ENCODE results near the gene INSYN1.
A peak's percentile ranks its signal among the peaks of the same experiment; 100 is the strongest.

INSYN1 gene

DNA sequence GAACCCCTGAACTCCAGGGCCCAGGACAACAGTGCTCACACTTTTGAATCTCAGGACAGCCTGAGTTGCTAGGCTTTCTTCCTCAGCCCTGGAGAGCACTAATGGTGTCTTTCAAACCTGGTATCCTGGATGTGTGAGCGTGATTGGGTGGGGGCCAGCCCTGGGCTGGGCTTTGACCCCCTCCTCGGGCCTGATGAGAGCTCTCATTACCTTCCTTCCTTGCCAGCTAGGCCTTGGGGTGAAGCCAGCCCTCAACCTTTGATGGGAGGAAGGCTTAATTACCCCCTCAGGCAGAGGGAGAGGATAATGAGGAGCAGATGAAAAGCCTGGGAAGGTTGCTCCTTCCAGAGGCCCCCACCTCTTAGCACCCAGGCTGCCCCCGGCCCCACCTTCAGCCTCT is 31.1 kb upstream of the INSYN1 start:
- DNase-seq (ENCODE audit: extremely low read depth, low read depth), result no peak
- TF ChIP-seq, protein P1, sequence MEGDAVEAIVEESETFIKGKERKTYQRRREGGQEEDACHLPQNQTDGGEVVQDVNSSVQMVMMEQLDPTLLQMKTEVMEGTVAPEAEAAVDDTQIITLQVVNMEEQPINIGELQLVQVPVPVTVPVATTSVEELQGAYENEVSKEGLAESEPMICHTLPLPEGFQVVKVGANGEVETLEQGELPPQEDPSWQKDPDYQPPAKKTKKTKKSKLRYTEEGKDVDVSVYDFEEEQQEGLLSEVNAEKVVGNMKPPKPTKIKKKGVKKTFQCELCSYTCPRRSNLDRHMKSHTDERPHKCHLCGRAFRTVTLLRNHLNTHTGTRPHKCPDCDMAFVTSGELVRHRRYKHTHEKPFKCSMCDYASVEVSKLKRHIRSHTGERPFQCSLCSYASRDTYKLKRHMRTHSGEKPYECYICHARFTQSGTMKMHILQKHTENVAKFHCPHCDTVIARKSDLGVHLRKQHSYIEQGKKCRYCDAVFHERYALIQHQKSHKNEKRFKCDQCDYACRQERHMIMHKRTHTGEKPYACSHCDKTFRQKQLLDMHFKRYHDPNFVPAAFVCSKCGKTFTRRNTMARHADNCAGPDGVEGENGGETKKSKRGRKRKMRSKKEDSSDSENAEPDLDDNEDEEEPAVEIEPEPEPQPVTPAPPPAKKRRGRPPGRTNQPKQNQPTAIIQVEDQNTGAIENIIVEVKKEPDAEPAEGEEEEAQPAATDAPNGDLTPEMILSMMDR (IDR thresholded peaks at IDR 0.05; ENCODE audit: low read depth, low read length, missing control alignments), result no peak
- no peak overlapping the region for H3K4me3 ChIP-seq (replicated peaks; ENCODE audit: low read depth, low read length)

DNA sequence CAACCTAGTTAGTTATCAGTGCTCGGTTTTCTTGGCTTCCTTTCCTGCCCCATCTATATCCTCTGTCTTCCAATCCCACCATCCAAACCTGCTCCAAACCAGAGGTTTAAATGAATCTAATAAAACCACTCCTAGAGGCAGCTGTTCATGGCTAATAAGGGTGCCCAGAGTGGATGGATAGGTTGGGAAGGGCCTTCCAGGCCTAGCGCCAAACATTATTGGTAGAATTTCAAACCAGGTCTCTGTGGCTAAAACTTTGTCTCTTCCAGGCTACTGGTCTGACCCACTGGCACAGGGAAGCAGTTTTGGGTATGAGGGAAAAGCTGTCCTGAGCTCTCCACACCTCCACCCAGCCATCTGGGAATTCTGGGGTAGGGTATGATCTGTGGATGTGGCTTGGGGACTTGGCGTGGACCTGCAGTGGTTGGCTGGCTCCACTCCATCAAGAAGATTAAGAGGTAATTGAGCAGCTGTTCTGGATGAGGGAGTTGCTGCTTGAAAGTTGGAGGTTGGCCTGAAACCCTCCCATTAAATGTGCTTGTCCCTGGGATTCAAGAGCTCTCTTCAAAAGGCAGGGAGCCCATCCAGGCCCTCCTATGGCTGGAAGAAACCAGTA is 29.3 kb upstream of the INSYN1 start:
- no peak for DNase-seq (ENCODE audit: extremely low read depth, low read depth)
- H3K4me3 ChIP-seq (replicated peaks; ENCODE audit: low read depth, low read length), result no peak overlapping the region
- TF ChIP-seq, protein P1 (IDR thresholded peaks at IDR 0.05; ENCODE audit: low read depth, low read length, missing control alignments), result no peak

DNA sequence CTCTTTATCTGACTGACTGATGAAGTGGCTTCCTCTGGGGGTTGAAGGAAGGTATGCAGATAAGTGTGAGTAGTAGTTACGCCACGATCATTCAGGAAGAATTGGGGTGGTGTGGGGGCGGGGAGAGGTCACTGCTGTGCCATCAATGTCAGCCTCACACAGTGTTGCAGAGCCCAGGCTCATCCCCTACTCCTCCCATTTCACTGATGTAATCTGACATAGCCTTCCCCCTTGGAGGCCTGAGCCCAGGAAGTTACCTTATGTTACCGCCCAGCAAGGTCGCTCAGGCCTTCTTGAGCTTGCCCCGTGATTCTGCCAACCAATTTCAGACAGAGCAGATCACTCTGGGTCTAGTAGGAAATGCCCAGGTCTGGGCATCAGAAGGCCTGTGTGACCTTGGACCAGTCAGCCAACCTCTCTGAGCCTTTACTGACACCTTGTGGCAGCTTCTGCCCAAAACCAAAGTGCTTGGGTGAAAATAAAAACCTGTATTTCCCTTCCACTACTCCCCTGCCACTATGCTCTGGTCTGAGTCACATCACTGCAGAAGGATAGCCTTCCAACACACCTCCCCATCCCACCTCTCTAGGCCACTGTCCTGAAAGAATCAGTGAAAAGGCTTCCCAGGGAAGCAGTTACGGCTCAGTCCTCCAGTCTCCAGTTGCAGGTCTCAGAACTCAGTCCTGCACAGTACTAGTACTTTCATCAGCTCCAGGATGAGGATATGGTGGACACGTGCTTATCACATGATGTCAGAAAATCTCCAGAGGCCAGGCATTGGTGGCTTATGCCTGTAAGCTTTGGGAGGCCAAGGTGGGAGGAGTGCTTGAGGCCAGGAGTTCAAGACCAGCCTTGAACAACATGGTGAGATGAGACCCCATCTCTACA is 28.1 kb upstream of the INSYN1 start:
- TF ChIP-seq, protein P1 (IDR thresholded peaks at IDR 0.05; ENCODE audit: low read depth, low read length, missing control alignments), result peak; percentile 44
- DNase-seq (ENCODE audit: extremely low read depth, low read depth), result no peak
- H3K4me3 ChIP-seq (replicated peaks; ENCODE audit: low read depth, low read length), result no peak overlapping the region

DNA sequence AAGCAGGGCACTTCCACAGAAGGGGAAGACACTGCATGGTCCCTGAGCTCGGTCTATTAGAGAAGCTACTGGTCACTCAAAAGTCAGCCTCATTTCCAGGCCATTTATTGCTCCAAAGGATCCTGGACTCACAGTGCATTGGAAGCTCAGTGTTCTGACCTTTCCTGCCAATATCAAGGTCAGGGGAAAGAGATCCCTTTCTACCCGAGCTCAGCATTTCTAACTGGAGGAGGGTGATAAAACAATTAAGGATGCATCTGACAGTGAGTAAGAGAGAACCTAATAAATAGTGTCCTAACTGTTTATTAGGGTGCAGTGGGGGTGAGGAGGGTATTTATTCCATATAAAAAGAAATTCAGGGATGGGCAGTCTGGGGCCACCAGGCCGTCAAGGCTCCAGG is 26.8 kb upstream of the INSYN1 start:
- no peak overlapping the region for H3K4me3 ChIP-seq (replicated peaks; ENCODE audit: low read depth, low read length)
- no peak for DNase-seq (ENCODE audit: extremely low read depth, low read depth)
- TF ChIP-seq, protein P1 (IDR thresholded peaks at IDR 0.05; ENCODE audit: low read depth, low read length, missing control alignments), result no peak

DNA sequence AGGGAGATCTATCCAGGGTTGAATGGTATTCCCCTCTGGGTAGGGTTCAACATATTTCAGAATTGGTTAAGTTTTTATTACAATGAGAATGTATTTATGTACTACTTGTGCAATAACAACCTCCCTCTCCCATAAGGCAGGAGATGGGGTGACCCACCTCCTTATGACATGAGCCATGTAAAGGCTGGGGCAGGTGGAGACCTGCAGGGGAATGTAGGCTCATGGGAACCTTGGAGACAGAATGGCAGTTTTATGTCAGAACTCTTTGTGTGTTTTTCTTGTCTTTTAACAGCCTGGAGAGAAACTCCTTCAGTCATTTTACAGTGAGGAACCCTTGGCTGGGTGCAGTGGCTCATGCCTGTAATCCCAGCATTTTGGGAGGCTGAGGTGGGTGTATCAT is 24.6 kb upstream of the INSYN1 start:
- DNase-seq (ENCODE audit: extremely low read depth, low read depth), result no peak
- H3K4me3 ChIP-seq (replicated peaks; ENCODE audit: low read depth, low read length), result no peak overlapping the region
- TF ChIP-seq, protein P1 (IDR thresholded peaks at IDR 0.05; ENCODE audit: low read depth, low read length, missing control alignments), result no peak

DNA sequence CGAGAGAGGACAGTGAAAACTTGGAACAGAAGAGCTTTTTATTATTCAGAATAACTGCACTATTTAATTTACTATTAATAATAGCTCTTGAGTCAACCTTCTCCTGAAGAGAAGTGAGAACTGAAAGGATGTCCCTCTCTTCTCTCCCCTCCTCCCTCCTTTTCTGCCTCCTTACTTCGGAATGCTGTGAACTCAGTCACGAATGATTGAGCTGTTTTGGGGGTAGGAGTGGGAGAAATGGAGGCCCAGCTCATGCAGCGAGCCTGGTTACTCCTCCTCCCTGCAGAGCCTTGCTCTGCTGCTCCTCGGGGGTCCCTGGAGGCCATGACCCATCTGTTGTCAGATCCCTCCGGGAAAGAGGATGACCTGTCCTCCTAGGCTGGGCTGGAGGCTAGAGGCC is 20.3 kb upstream of the INSYN1 start:
- DNase-seq (ENCODE audit: extremely low read depth, low read depth), result no peak
- TF ChIP-seq, protein P1 (IDR thresholded peaks at IDR 0.05; ENCODE audit: low read depth, low read length, missing control alignments), result no peak
- H3K4me3 ChIP-seq (replicated peaks; ENCODE audit: low read depth, low read length), result no peak overlapping the region
